OCI-LY3 (cell line): ENCODE data around the gene CDX1.

ENCODE experiments used
- CTCF ChIP-seq: fragments of 200-600, 300-600 bp; sonication (generic); IDR thresholded peaks from 2 replicates; pipeline ENCODE4 v1.5.1; 2014; ENCODE audit warnings: antibody characterized with exemption, low read length, low read depth
- EZH2phosphoT487 ChIP-seq: fragments of 200-600 bp; shearing (Covaris generic); IDR thresholded peaks from 2 replicates; pipeline ENCODE4 v1.6.1; 2018; ENCODE audit warnings: antibody characterized with exemption, mixed run types, low read depth

- TF ChIP-seq CTCF (no peak), EZH2phosphoT487 (no peak)
Observed at GRCh38 chr5:150192462-150192861, 25.9 kb downstream of the CDX1 start.
